GM19397 (cell line): Measurements from ENCODE around the gene DRC3.

Experiments
- ATAC-seq: cut with Tn5 transposase; IDR thresholded peaks from one replicate; pipeline ENCODE4 v1.9.1; 2021; ENCODE audit warnings: mild to moderate bottlenecking, moderate library complexity; ENCODE audit not compliant: unreplicated experiment

Gene DRC3

GRCh38 chr17:18042983-18043382 is 70.3 kb downstream of the DRC3 start:
- no peak for ATAC-seq

- no peak for ATAC-seq
Measured at GRCh38 chr17:18043491-18043890, 70.8 kb downstream of the DRC3 start.

GRCh38 chr17:18044609-18045008 is 71.9 kb downstream of the DRC3 start:
- no peak for ATAC-seq

- ATAC-seq, result no peak
Measured at GRCh38 chr17:18045691-18046350, 73.2 kb downstream of the DRC3 start.

- no peak for ATAC-seq
Measured at GRCh38 chr17:18055597-18055996, 82.9 kb downstream of the DRC3 start.

GRCh38 chr17:18056214-18056613 is 83.6 kb downstream of the DRC3 start:
- no peak for ATAC-seq

GRCh38 chr17:18059283-18059682 is 86.6 kb downstream of the DRC3 start:
- no peak for ATAC-seq

- no peak for ATAC-seq
Measured at GRCh38 chr17:18064053-18064452, 91.4 kb downstream of the DRC3 start.

- no peak for ATAC-seq
Measured at GRCh38 chr17:18065546-18065945, 92.9 kb downstream of the DRC3 start.
